KOPT-K1 (cell line): ENCODE results near the gene SMPD3.

Experiments used
- H3K27ac ChIP-seq: fragments of 200-600 bp; sonication (generic); 2 replicates; pipeline ENCODE4 v1.5.1; 2016; ENCODE audit warnings: antibody characterized with exemption, mild to moderate bottlenecking, low read depth, low read length; ENCODE audit not compliant: poor library complexity, severe bottlenecking
- H3K36me3 ChIP-seq: fragments of 200-600 bp; sonication (generic); 2 replicates; pipeline ENCODE4 v1.5.1; 2017; ENCODE audit warnings: antibody characterized with exemption, mild to moderate bottlenecking, low read length, moderate library complexity; ENCODE audit not compliant: insufficient read depth
- H3K9me3 ChIP-seq: fragments of 200-600 bp; sonication (generic); 2 replicates; pipeline ENCODE4 v1.5.1; 2017; ENCODE audit warnings: antibody characterized with exemption, low read length, mild to moderate bottlenecking; ENCODE audit not compliant: insufficient read depth, poor library complexity, severe bottlenecking

SMPD3 gene

GRCh38 chr16:68378436-68379415 lies 69.6 kb downstream of the SMPD3 start:
- H3K27ac ChIP-seq: peak overlapping the region; percentile 65
- H3K9me3 ChIP-seq: no peaks in the 10 kb centered on the region
- no peaks in the 10 kb centered on the region for H3K36me3 ChIP-seq

- H3K36me3 ChIP-seq: no peaks in the 10 kb centered on the region
- no peak overlapping the region for H3K27ac ChIP-seq
- no peaks in the 10 kb centered on the region for H3K9me3 ChIP-seq
Observed at GRCh38 chr16:68377667-68378393, 70.5 kb downstream of the SMPD3 start.

- Histone ChIP-seq H3K27ac (no peak overlapping the region), H3K9me3 (no peaks in the 10 kb centered on the region), H3K36me3 (no peaks in the 10 kb centered on the region)
Observed at GRCh38 chr16:68377221-68377620, 71.1 kb downstream of the SMPD3 start.

- Histone ChIP-seq H3K36me3 (no peaks in the 10 kb centered on the region), H3K27ac (no peak overlapping the region)
Observed at GRCh38 chr16:68376590-68376989, 71.7 kb downstream of the SMPD3 start.

GRCh38 chr16:68375801-68376536 lies 72.3 kb downstream of the SMPD3 start:
- no peaks in the 10 kb centered on the region for H3K36me3 ChIP-seq
- no peaks in the 10 kb centered on the region for H3K9me3 ChIP-seq
- H3K27ac ChIP-seq: no peak overlapping the region

More at GRCh38 chr16:68376590-68376989, 71.7 kb downstream of the SMPD3 start:
- H3K9me3 ChIP-seq: no peaks in the 10 kb centered on the region

- Histone ChIP-seq H3K27ac (no peak overlapping the region), H3K9me3 (no peaks in the 10 kb centered on the region), H3K36me3 (no peaks in the 10 kb centered on the region)
Observed at GRCh38 chr16:68374961-68375660, 73.2 kb downstream of the SMPD3 start.

GRCh38 chr16:68374246-68374805 lies 74.0 kb downstream of the SMPD3 start:
- no peaks in the 10 kb centered on the region for H3K36me3 ChIP-seq
- no peak overlapping the region for H3K27ac ChIP-seq
- H3K9me3 ChIP-seq: no peaks in the 10 kb centered on the region

GRCh38 chr16:68373528-68374245 lies 74.6 kb downstream of the SMPD3 start:
- H3K27ac ChIP-seq: no peak overlapping the region
- no peaks in the 10 kb centered on the region for H3K36me3 ChIP-seq
- no peaks in the 10 kb centered on the region for H3K9me3 ChIP-seq

GRCh38 chr16:68372806-68373205 lies 75.5 kb downstream of the SMPD3 start:
- no peak overlapping the region for H3K27ac ChIP-seq
- H3K9me3 ChIP-seq: no peaks in the 10 kb centered on the region
- H3K36me3 ChIP-seq: no peaks in the 10 kb centered on the region

GRCh38 chr16:68372381-68372720 lies 76.0 kb downstream of the SMPD3 start:
- H3K9me3 ChIP-seq: no peaks in the 10 kb centered on the region
- no peak overlapping the region for H3K27ac ChIP-seq
- no peaks in the 10 kb centered on the region for H3K36me3 ChIP-seq

- no peaks in the 10 kb centered on the region for H3K36me3 ChIP-seq
- no peak overlapping the region for H3K27ac ChIP-seq
- H3K9me3 ChIP-seq: no peaks in the 10 kb centered on the region
Observed at GRCh38 chr16:68371706-68372380, 76.5 kb downstream of the SMPD3 start.

- H3K9me3 ChIP-seq: no peaks in the 10 kb centered on the region
- H3K27ac ChIP-seq: no peak overlapping the region
- no peaks in the 10 kb centered on the region for H3K36me3 ChIP-seq
Observed at GRCh38 chr16:68371276-68371651, 77.0 kb downstream of the SMPD3 start.

GRCh38 chr16:68370581-68371275 lies 77.6 kb downstream of the SMPD3 start:
- no peak overlapping the region for H3K27ac ChIP-seq
- no peaks in the 10 kb centered on the region for H3K36me3 ChIP-seq
- H3K9me3 ChIP-seq: no peaks in the 10 kb centered on the region
